K562 (cell line): ENCODE measurements around the gene TAF1D. TPM values are rescaled to one million over a fixed set of nuclear protein-coding genes. Genes with fewer than 3 reads are reported as not detected.
A peak's percentile ranks its signal among the peaks of the same experiment; 100 is the strongest.

ENCODE experiments used
- CBX2 ChIP-seq: fragments of 200-600 bp; sonication (generic); IDR thresholded peaks from one replicate; pipeline ENCODE4 v1.6.1; 2012; ENCODE audit warnings: mild to moderate bottlenecking, low read length, inconsistent platforms; ENCODE audit not compliant: insufficient read depth, poor library complexity, severe bottlenecking
- FOXK1 ChIP-seq: sonication (generic); formaldehyde crosslinking; IDR thresholded peaks from 2 replicates; pipeline ENCODE4 v1.8.0; 2022; ENCODE audit warnings: missing genetic modification reagents, mild to moderate bottlenecking, borderline replicate concordance
- MTF1 ChIP-seq: fragments of 250-450 bp; sonication (Bioruptor Pico); IDR thresholded peaks from 2 replicates; pipeline ENCODE4 v1.9.0; 2021; ENCODE audit warnings: moderate library complexity, mild to moderate bottlenecking, inconsistent platforms, borderline replicate concordance
- NFYB ChIP-seq: IDR thresholded peaks from 2 replicates; pipeline ENCODE4 v1.6.1; 2011; ENCODE audit warnings: mild to moderate bottlenecking, moderate library complexity; ENCODE audit not compliant: insufficient read length; ENCODE audit errors: extremely low read depth
- OTX1 ChIP-seq: fragments of 450-650 bp; formaldehyde crosslinking; IDR thresholded peaks from 2 replicates; pipeline ENCODE4 v1.4.0; 2022; ENCODE audit warnings: mild to moderate bottlenecking
- PYGO2 ChIP-seq: fragments of 450-650 bp; IDR thresholded peaks from 2 replicates; pipeline ENCODE4 v1.6.1; 2016; ENCODE audit warnings: mild to moderate bottlenecking, missing genetic modification characterization, moderate library complexity, missing compliant biosample characterization
- SUPT5H ChIP-seq: fragments of 450-650 bp; IDR thresholded peaks from 2 replicates; pipeline ENCODE4 v1.6.1; 2016
- ZC3H11A ChIP-seq: IDR thresholded peaks from 2 replicates; pipeline ENCODE4 v1.6.1; 2012; ENCODE audit warnings: low read depth, low read length, improper control_type of control experiment
- polyA plus RNA-seq, 8 experiments: library from polyadenylated mRNA; depleted of rRNA in 4 of 8; stranded (reverse) in 5 of 8; unstranded in 3 of 8; fragments of >200 nt; fragmentation: Nextera tagmentation in 2 of 8; fragmentation: Illumina TruSeq in 1 of 8; extraction: Ambion mirVana in 2 of 8; extraction: Trizol in 1 of 8; gene quantifications; 2 replicates each; pipeline versions ENCODE4 v1.2.1 to v1.2.3, GENCODE V29; 2011 to 2014; ENCODE audit warnings: inconsistent platforms in 1 of 8, missing spikeins in 1 of 8
- total RNA-seq, 7 experiments: library from RNA; depleted of rRNA in 6 of 7; stranded (reverse); fragments of >200 nt in 6 of 7; fragmentation: Illumina TruSeq in 2 of 7; extraction: Trizol in 2 of 7; gene quantifications; 2 replicates each; pipeline versions ENCODE4 v1.2.1 to v1.2.3, GENCODE V29; 2011 to 2021; ENCODE audit warnings: low replicate concordance in 1 of 7
- TF ChIP-seq, protein P1 (sequence below): fragments of 150-350 bp; IDR thresholded peaks from 2 replicates; pipeline ENCODE4 v1.6.1; 2014; ENCODE audit warnings: low read depth, mild to moderate bottlenecking, low read length, borderline replicate concordance
- TF ChIP-seq, protein P2 (sequence below): sonication (generic); formaldehyde crosslinking; IDR thresholded peaks from 2 replicates; pipeline ENCODE4 v1.8.1; 2023; ENCODE audit warnings: mild to moderate bottlenecking, missing genetic modification reagents
- TF ChIP-seq, protein P3 (sequence below): sonication (generic); formaldehyde crosslinking; IDR thresholded peaks from 2 replicates; pipeline ENCODE4 v1.8.0; 2022; ENCODE audit warnings: missing genetic modification reagents, mild to moderate bottlenecking, moderate library complexity, borderline replicate concordance
- TF ChIP-seq, protein P4 (sequence below): fragments of 200-800 bp; sonication (Bioruptor generic); IDR thresholded peaks from 2 replicates; pipeline ENCODE4 v1.6.1; 2017; ENCODE audit warnings: missing genetic modification characterization, missing compliant biosample characterization
- TF ChIP-seq, protein P5 (sequence below): fragments of 200-800 bp; sonication (Bioruptor generic); IDR thresholded peaks from 2 replicates; pipeline ENCODE4 v1.6.1; 2016; ENCODE audit warnings: missing genetic modification characterization, missing compliant biosample characterization

The TAF1D gene
- total and polyA plus RNA-seq, 9 of the 15 experiments (the other 6 are each of a cell fraction or from before 2014, with no cell fraction given): 122 to 347 (median 250) TPM

DNA sequence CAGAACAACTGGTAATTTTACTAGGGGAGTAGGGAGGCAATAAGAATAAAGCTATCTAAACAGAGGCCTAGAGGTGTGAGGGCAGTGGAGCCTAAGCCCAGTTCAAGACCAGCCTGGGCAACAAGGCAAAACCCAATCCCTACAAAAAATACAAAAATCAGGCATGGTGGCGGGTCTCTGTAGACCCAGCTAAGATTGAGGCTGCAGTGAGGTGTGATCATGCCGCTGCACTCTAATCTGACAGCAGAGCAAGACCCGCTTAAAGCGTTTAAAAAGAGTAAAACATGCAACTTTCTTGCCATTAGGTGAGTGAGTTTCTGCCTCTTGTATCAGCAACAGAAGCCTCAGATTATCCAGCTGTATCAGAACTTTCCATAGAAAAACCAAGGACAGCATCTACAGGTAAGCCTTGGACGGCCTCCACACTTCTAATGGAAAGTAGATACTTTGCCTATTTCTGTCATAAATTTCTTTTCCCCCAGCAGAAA is 12.1 kb downstream of the TAF1D start (continued):
- TF ChIP-seq, protein P1, sequence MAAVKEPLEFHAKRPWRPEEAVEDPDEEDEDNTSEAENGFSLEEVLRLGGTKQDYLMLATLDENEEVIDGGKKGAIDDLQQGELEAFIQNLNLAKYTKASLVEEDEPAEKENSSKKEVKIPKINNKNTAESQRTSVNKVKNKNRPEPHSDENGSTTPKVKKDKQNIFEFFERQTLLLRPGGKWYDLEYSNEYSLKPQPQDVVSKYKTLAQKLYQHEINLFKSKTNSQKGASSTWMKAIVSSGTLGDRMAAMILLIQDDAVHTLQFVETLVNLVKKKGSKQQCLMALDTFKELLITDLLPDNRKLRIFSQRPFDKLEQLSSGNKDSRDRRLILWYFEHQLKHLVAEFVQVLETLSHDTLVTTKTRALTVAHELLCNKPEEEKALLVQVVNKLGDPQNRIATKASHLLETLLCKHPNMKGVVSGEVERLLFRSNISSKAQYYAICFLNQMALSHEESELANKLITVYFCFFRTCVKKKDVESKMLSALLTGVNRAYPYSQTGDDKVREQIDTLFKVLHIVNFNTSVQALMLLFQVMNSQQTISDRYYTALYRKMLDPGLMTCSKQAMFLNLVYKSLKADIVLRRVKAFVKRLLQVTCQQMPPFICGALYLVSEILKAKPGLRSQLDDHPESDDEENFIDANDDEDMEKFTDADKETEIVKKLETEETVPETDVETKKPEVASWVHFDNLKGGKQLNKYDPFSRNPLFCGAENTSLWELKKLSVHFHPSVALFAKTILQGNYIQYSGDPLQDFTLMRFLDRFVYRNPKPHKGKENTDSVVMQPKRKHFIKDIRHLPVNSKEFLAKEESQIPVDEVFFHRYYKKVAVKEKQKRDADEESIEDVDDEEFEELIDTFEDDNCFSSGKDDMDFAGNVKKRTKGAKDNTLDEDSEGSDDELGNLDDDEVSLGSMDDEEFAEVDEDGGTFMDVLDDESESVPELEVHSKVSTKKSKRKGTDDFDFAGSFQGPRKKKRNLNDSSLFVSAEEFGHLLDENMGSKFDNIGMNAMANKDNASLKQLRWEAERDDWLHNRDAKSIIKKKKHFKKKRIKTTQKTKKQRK: no peak
- TF ChIP-seq NFYB: no peak
- TF ChIP-seq, protein P2, sequence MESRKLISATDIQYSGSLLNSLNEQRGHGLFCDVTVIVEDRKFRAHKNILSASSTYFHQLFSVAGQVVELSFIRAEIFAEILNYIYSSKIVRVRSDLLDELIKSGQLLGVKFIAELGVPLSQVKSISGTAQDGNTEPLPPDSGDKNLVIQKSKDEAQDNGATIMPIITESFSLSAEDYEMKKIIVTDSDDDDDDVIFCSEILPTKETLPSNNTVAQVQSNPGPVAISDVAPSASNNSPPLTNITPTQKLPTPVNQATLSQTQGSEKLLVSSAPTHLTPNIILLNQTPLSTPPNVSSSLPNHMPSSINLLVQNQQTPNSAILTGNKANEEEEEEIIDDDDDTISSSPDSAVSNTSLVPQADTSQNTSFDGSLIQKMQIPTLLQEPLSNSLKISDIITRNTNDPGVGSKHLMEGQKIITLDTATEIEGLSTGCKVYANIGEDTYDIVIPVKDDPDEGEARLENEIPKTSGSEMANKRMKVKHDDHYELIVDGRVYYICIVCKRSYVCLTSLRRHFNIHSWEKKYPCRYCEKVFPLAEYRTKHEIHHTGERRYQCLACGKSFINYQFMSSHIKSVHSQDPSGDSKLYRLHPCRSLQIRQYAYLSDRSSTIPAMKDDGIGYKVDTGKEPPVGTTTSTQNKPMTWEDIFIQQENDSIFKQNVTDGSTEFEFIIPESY: peak; percentile 94
- TF ChIP-seq, protein P3, sequence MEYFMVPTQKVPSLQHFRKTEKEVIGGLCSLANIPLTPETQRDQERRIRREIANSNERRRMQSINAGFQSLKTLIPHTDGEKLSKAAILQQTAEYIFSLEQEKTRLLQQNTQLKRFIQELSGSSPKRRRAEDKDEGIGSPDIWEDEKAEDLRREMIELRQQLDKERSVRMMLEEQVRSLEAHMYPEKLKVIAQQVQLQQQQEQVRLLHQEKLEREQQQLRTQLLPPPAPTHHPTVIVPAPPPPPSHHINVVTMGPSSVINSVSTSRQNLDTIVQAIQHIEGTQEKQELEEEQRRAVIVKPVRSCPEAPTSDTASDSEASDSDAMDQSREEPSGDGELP (CRISPR knock-in tag): no peak
- no peak for TF ChIP-seq FOXK1 (CRISPR knock-in tag)
- no peak for TF ChIP-seq ZC3H11A
- TF ChIP-seq, protein P4, sequence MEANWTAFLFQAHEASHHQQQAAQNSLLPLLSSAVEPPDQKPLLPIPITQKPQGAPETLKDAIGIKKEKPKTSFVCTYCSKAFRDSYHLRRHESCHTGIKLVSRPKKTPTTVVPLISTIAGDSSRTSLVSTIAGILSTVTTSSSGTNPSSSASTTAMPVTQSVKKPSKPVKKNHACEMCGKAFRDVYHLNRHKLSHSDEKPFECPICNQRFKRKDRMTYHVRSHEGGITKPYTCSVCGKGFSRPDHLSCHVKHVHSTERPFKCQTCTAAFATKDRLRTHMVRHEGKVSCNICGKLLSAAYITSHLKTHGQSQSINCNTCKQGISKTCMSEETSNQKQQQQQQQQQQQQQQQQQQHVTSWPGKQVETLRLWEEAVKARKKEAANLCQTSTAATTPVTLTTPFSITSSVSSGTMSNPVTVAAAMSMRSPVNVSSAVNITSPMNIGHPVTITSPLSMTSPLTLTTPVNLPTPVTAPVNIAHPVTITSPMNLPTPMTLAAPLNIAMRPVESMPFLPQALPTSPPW (CRISPR knock-in tag): no peak
- TF ChIP-seq, protein P5, sequence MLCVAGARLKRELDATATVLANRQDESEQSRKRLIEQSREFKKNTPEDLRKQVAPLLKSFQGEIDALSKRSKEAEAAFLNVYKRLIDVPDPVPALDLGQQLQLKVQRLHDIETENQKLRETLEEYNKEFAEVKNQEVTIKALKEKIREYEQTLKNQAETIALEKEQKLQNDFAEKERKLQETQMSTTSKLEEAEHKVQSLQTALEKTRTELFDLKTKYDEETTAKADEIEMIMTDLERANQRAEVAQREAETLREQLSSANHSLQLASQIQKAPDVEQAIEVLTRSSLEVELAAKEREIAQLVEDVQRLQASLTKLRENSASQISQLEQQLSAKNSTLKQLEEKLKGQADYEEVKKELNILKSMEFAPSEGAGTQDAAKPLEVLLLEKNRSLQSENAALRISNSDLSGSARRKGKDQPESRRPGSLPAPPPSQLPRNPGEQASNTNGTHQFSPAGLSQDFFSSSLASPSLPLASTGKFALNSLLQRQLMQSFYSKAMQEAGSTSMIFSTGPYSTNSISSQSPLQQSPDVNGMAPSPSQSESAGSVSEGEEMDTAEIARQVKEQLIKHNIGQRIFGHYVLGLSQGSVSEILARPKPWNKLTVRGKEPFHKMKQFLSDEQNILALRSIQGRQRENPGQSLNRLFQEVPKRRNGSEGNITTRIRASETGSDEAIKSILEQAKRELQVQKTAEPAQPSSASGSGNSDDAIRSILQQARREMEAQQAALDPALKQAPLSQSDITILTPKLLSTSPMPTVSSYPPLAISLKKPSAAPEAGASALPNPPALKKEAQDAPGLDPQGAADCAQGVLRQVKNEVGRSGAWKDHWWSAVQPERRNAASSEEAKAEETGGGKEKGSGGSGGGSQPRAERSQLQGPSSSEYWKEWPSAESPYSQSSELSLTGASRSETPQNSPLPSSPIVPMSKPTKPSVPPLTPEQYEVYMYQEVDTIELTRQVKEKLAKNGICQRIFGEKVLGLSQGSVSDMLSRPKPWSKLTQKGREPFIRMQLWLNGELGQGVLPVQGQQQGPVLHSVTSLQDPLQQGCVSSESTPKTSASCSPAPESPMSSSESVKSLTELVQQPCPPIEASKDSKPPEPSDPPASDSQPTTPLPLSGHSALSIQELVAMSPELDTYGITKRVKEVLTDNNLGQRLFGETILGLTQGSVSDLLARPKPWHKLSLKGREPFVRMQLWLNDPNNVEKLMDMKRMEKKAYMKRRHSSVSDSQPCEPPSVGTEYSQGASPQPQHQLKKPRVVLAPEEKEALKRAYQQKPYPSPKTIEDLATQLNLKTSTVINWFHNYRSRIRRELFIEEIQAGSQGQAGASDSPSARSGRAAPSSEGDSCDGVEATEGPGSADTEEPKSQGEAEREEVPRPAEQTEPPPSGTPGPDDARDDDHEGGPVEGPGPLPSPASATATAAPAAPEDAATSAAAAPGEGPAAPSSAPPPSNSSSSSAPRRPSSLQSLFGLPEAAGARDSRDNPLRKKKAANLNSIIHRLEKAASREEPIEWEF: no peak
- 0 out of 2 replicates have a peak, but pooled peaks have one; percentile 38 for TF ChIP-seq OTX1 (CRISPR knock-in tag)
- TF ChIP-seq PYGO2 (tag): no peak
- TF ChIP-seq MTF1: no peak
- TF ChIP-seq CBX2: no peak
- TF ChIP-seq SUPT5H: peak; percentile 85
